Testis (tissue), 3 donors: Measurements from ENCODE around the gene MET. TPM values are rescaled to one million over a fixed set of nuclear protein-coding genes. Genes with fewer than 3 reads are reported as not detected.

Source experiments
- DNase-seq: peaks from one replicate; pipeline ENCODE4 v3.0.0-alpha.2; 2019
- H3K27ac ChIP-seq, 2 donors: fragments of 200-600 bp; sonication (generic); one replicate each; pipeline ENCODE4 v1.5.1; 2019
- H3K27me3 ChIP-seq: fragments of 200-600 bp; sonication (generic); one replicate; pipeline ENCODE4 v1.5.1; 2019
- H3K36me3 ChIP-seq: fragments of 200-600 bp; sonication (generic); one replicate; pipeline ENCODE4 v1.5.1; 2017; ENCODE audit warnings: low read depth; ENCODE audit errors: missing control alignments
- H3K4me1 ChIP-seq: fragments of 200-600 bp; sonication (generic); one replicate; pipeline ENCODE4 v1.5.1; 2019
- H3K4me3 ChIP-seq, 2 donors: fragments of 200-600 bp; sonication (generic); one replicate each; pipeline ENCODE4 v1.5.1; 2017 to 2019
- H3K9me3 ChIP-seq: fragments of 200-600 bp; sonication (generic); one replicate; pipeline ENCODE4 v1.5.1; 2017
- CTCF ChIP-seq, 3 experiments: fragments of 450-650 bp in 2 of 3; fragments of 200-600 bp in 1 of 3; sonication (generic) in 1 of 3; IDR thresholded peaks; one replicate each; pipeline ENCODE4 v1.5.1; 2016 to 2019; ENCODE audit warnings: antibody characterized with exemption in 3 of 3, mild to moderate bottlenecking in 2 of 3, moderate library complexity in 1 of 3
- POLR2A ChIP-seq: fragments of 450-650 bp; IDR thresholded peaks from one replicate; pipeline ENCODE4 v1.6.1; 2017; ENCODE audit warnings: antibody characterized with exemption, mild to moderate bottlenecking, moderate library complexity
- WGBS, 2 donors: methylation state at CpG; one replicate each; pipeline ENCODE4 v1.1.5; 2018; 5-methylcytosine and 5-hydroxymethylcytosine counted together
- intact Hi-C: fragments of 100-400 bp; cut with DNase I; formaldehyde crosslinking; loops from one replicate; pipeline ENCODE4 v1.15.1; 2023; ENCODE audit warnings: low total_unique reads
- polyA plus RNA-seq: library from polyadenylated mRNA; stranded (reverse); fragments of 350-450 nt; fragmentation: Illumina TruSeq; extraction: RNeasy Lipid Tissue Mini Kit (QIAGEN cat#74804); gene quantifications from one replicate; pipeline ENCODE4 v1.2.3, GENCODE V29; 2014; ENCODE audit warnings: low read depth, low replicate concordance; ENCODE audit not compliant: insufficient read depth
- total RNA-seq, 2 donors: library from RNA; depleted of rRNA; stranded (reverse); fragments of >200 nt; gene quantifications; one replicate each; pipeline ENCODE4 v1.2.3, GENCODE V29; 2016

MET gene
- total and polyA plus RNA-seq, 3 donors from 2014 or later = 2.0 to 3.9 (median 3.2) TPM

GRCh38 chr7:116771640-116772039, 99.6 kb downstream of the MET start:
- no peak for TF ChIP-seq CTCF (IDR thresholded peaks at IDR 0.05)
- Histone ChIP-seq H3K36me3 (no peaks in the 10 kb centered on the region), H3K27ac (no peak overlapping the region), H3K4me1 (no peaks in the 10 kb centered on the region), H3K9me3 (no peaks in the 10 kb centered on the region), H3K27me3 (no peaks in the 10 kb centered on the region), H3K4me3 (no peak overlapping the region)
- WGBS, 2 donors = 88 to 90% methylated on average over 7 of the region's 7 CpGs
- intact Hi-C loops = no loop called here
- no peak for DNase-seq

- Histone ChIP-seq H3K36me3 (no peaks in the 10 kb centered on the region), H3K27me3 (no peaks in the 10 kb centered on the region), H3K4me3 (no peak overlapping the region), H3K9me3 (no peaks in the 10 kb centered on the region), H3K27ac (no peak overlapping the region), H3K4me1 (no peaks in the 10 kb centered on the region)
- intact Hi-C loops = no loop called here
- no peak for DNase-seq
- TF ChIP-seq CTCF (IDR thresholded peaks at IDR 0.05) = no peak
- no peak for TF ChIP-seq POLR2A
Observed at GRCh38 chr7:116772423-116772863, 100.4 kb downstream of the MET start.

- H3K36me3 ChIP-seq = no peaks in the 10 kb centered on the region
- no peaks in the 10 kb centered on the region for H3K9me3 ChIP-seq
- H3K4me1 ChIP-seq = no peaks in the 10 kb centered on the region
- H3K27me3 ChIP-seq = no peaks in the 10 kb centered on the region
- WGBS, 2 donors = 86 to 90% methylated on average over 2 of the region's 2 CpGs
- TF ChIP-seq CTCF (IDR thresholded peaks at IDR 0.05) = no peak
- no peak for TF ChIP-seq POLR2A
- intact Hi-C loops = no loop called here
- H3K4me3 ChIP-seq = no peak overlapping the region
- no peak overlapping the region for H3K27ac ChIP-seq
- DNase-seq = no peak
Observed at GRCh38 chr7:116772926-116773749, 101.1 kb downstream of the MET start.

- no peaks in the 10 kb centered on the region for H3K9me3 ChIP-seq
- H3K4me1 ChIP-seq = no peaks in the 10 kb centered on the region
- DNase-seq = no peak
- intact Hi-C loops = no loop called here
- TF ChIP-seq POLR2A (no peak), CTCF (IDR thresholded peaks at IDR 0.05) (no peak)
- H3K4me3 ChIP-seq = no peak overlapping the region
- H3K27ac ChIP-seq = no peak overlapping the region
- no peaks in the 10 kb centered on the region for H3K27me3 ChIP-seq
- H3K36me3 ChIP-seq = no peaks in the 10 kb centered on the region
- 98 to 100% methylated on average over 2 of the region's 2 CpGs for WGBS, 2 donors
Observed at GRCh38 chr7:116776046-116776445, 104.0 kb downstream of the MET start.
